Mesenchymal stem cell (in vitro differentiated cells and primary cell): Measurements from ENCODE around the gene NOTCH3.

Experiments used
- DNase-seq: peaks from one replicate; pipeline ENCODE4 v3.0.0-alpha.2; 2013
- H2AFZ ChIP-seq: one replicate; pipeline ENCODE4 v1.6.1; 2013; ENCODE audit warnings: low read depth, mild to moderate bottlenecking, control low read depth, inconsistent platforms, low read length, moderate library complexity
- H2AK5ac ChIP-seq: 2 replicates; pipeline ENCODE4 v1.6.1; 2013; ENCODE audit warnings: low read length, moderate library complexity, mild to moderate bottlenecking, inconsistent platforms; ENCODE audit not compliant: severe bottlenecking
- H2BK120ac ChIP-seq: one replicate; pipeline ENCODE4 v1.6.1; 2013; ENCODE audit warnings: low read depth, mild to moderate bottlenecking, inconsistent platforms, low read length, moderate library complexity
- H2BK12ac ChIP-seq, 2 experiments: one replicate each; pipeline ENCODE4 v1.6.1; 2013; ENCODE audit warnings: inconsistent platforms in 2 of 2, low read length in 2 of 2, mild to moderate bottlenecking in 2 of 2, moderate library complexity in 2 of 2, control low read depth in 1 of 2
- H2BK15ac ChIP-seq: one replicate; pipeline ENCODE4 v1.6.1; 2013; ENCODE audit warnings: mild to moderate bottlenecking, low read depth, inconsistent platforms; ENCODE audit not compliant: poor library complexity, severe bottlenecking
- H2BK5ac ChIP-seq: 2 replicates; pipeline ENCODE4 v1.6.1; 2013; ENCODE audit warnings: low read depth, mild to moderate bottlenecking, low read length, control low read depth, inconsistent platforms; ENCODE audit not compliant: poor library complexity, severe bottlenecking
- H3K14ac ChIP-seq, 2 experiments: one replicate each; pipeline ENCODE4 v1.6.1; 2013; ENCODE audit warnings: inconsistent platforms in 2 of 2, low read length in 2 of 2, control low read depth in 1 of 2, mild to moderate bottlenecking in 1 of 2, moderate library complexity in 1 of 2
- H3K18ac ChIP-seq, 2 experiments: one replicate each; pipeline ENCODE4 v1.6.1; 2013; ENCODE audit warnings: inconsistent platforms in 2 of 2, low read length in 2 of 2, control low read depth in 1 of 2, low read depth in 1 of 2, mild to moderate bottlenecking in 1 of 2
- H3K23ac ChIP-seq, 2 experiments: one replicate each; pipeline ENCODE4 v1.6.1; 2013; ENCODE audit warnings: inconsistent platforms in 2 of 2, low read length in 2 of 2, mild to moderate bottlenecking in 2 of 2, moderate library complexity in 2 of 2, control low read depth in 1 of 2
- H3K27ac ChIP-seq: 2 replicates; pipeline ENCODE4 v1.5.1; 2013; ENCODE audit warnings: mild to moderate bottlenecking, moderate library complexity, low read length, control low read depth, inconsistent platforms; ENCODE audit not compliant: poor library complexity, severe bottlenecking
- H3K27me3 ChIP-seq, 2 experiments: 2 replicates each; pipeline versions ENCODE4 v1.6.1 to v1.7.0; 2013; ENCODE audit warnings: low read length in 2 of 2, mild to moderate bottlenecking in 2 of 2, moderate library complexity in 2 of 2, control low read depth in 1 of 2, inconsistent platforms in 1 of 2; ENCODE audit not compliant: control insufficient read depth in 1 of 2, insufficient read depth in 1 of 2
- H3K36me3 ChIP-seq, 2 experiments: 2 replicates each; pipeline versions ENCODE4 v1.6.1 to v1.7.0; 2013; ENCODE audit warnings: low read length in 2 of 2, control low read depth in 1 of 2, inconsistent platforms in 1 of 2, low read depth in 1 of 2, mild to moderate bottlenecking in 1 of 2; ENCODE audit not compliant: insufficient read depth in 2 of 2, control insufficient read depth in 1 of 2
- H3K4ac ChIP-seq, 2 experiments: one replicate each; pipeline ENCODE4 v1.6.1; 2013; ENCODE audit warnings: inconsistent platforms in 2 of 2, low read length in 2 of 2, mild to moderate bottlenecking in 2 of 2, moderate library complexity in 2 of 2, control low read depth in 1 of 2, low read depth in 1 of 2
- H3K4me1 ChIP-seq: 2 replicates; pipeline ENCODE4 v1.6.1; 2013; ENCODE audit warnings: low read depth, low read length, control low read depth; ENCODE audit not compliant: control insufficient read depth, insufficient read depth
- H3K4me2 ChIP-seq: 2 replicates; pipeline ENCODE4 v1.6.1; 2013; ENCODE audit warnings: low read length, mild to moderate bottlenecking, inconsistent platforms; ENCODE audit not compliant: poor library complexity, severe bottlenecking
- H3K4me3 ChIP-seq, 2 experiments: 2 replicates each; pipeline versions ENCODE4 v1.5.1 to v1.7.0; 2013; ENCODE audit warnings: low read length in 2 of 2, mild to moderate bottlenecking in 2 of 2, control low read depth in 1 of 2, low read depth in 1 of 2; ENCODE audit not compliant: insufficient read depth in 1 of 2
- H3K79me1 ChIP-seq: replicated peaks from 2 replicates; pipeline ENCODE4 v1.6.1; 2013; ENCODE audit warnings: mild to moderate bottlenecking, control low read depth, low read length, inconsistent platforms; ENCODE audit not compliant: poor library complexity, severe bottlenecking
- H3K9ac ChIP-seq: 2 replicates; pipeline ENCODE4 v1.7.0; 2013; ENCODE audit warnings: mild to moderate bottlenecking, low read length, moderate library complexity
- H3K9me3 ChIP-seq: 2 replicates; pipeline ENCODE4 v1.7.0; 2013; ENCODE audit warnings: mild to moderate bottlenecking, low read length; ENCODE audit not compliant: control insufficient read depth
- H4K8ac ChIP-seq: one replicate; pipeline ENCODE4 v1.6.1; 2013; ENCODE audit warnings: inconsistent platforms, mild to moderate bottlenecking, low read length, moderate library complexity
- H4K91ac ChIP-seq: one replicate; pipeline ENCODE4 v1.6.1; 2013; ENCODE audit warnings: mild to moderate bottlenecking, low read length, inconsistent platforms
- WGBS: methylation state at CpG from one replicate; pipeline ENCODE4 v1.1.7; 2013; ENCODE audit warnings: mixed read lengths; 5-methylcytosine and 5-hydroxymethylcytosine counted together

NOTCH3 gene

GRCh38 chr19:15199661-15200552 is 888 bp downstream of the NOTCH3 start:
- H3K4me2 ChIP-seq: peak overlapping the region; percentile 83
- H3K4me3 ChIP-seq: peak overlapping the region; percentile 63 to 82
- H3K9ac ChIP-seq: peak overlapping the region; percentile 79
- H3K9me3 ChIP-seq: no peaks in the 10 kb centered on the region
- H3K36me3 ChIP-seq: peaks cover 0 to 8% of the 10 kb centered on the region in 2 experiments
- no peak overlapping the region for H3K27ac ChIP-seq
- no peak overlapping the region for H2AK5ac ChIP-seq
- 5% methylated on average over 35 of the region's 82 CpGs for WGBS
- peak overlapping the region in 1 of 2 experiments; percentile 37 for H3K14ac ChIP-seq
- peak overlapping the region; percentile 60 to 91 for H3K4ac ChIP-seq
- peaks cover 31% of the 10 kb centered on the region for H3K4me1 ChIP-seq
- peak overlapping the region; percentile 71 for H2BK120ac ChIP-seq
- H3K23ac ChIP-seq: peak overlapping the region in 1 of 2 experiments; percentile 20
- peak overlapping the region; percentile 52 for H4K8ac ChIP-seq
- H2BK5ac ChIP-seq: no peak overlapping the region
- peak overlapping the region; percentile 40 to 75 for H3K18ac ChIP-seq
- H2BK12ac ChIP-seq: peak overlapping the region in 1 of 2 experiments; percentile 45
- DNase-seq: peak; percentile 53
- H3K79me1 ChIP-seq: no peaks in the 10 kb centered on the region
- H3K27me3 ChIP-seq: peaks cover 3 to 28% of the 10 kb centered on the region in 2 experiments
- no peak overlapping the region for H2AFZ ChIP-seq
- H4K91ac ChIP-seq: peak overlapping the region; percentile 81
- H2BK15ac ChIP-seq: peak overlapping the region; percentile 92

GRCh38 chr19:15198951-15199660 is 1.7 kb downstream of the NOTCH3 start:
- Histone ChIP-seq H3K36me3 (peaks cover 0 to 8% of the 10 kb centered on the region in 2 experiments), H3K9ac (no peak overlapping the region), H2BK5ac (no peak overlapping the region), H3K18ac (peak overlapping the region; percentile 29 to 40), H2BK12ac (peak overlapping the region in 1 of 2 experiments; percentile 45), H3K79me1 (no peaks in the 10 kb centered on the region), H4K91ac (peak overlapping the region; percentile 81), H3K23ac (peak overlapping the region in 1 of 2 experiments; percentile 20), H2AK5ac (no peak overlapping the region), H3K4me3 (peak overlapping the region; percentile 31 to 63), H2BK120ac (no peak overlapping the region), H2BK15ac (no peak overlapping the region), H3K27me3 (peaks cover 3 to 35% of the 10 kb centered on the region in 2 experiments), H4K8ac (peak overlapping the region; percentile 52), H3K27ac (no peak overlapping the region), H3K14ac (peak overlapping the region in 1 of 2 experiments; percentile 37), H3K4ac (peak overlapping the region in 1 of 2 experiments; percentile 3), H3K9me3 (no peaks in the 10 kb centered on the region), H2AFZ (no peak overlapping the region), H3K4me1 (peaks cover 32% of the 10 kb centered on the region), H3K4me2 (peak overlapping the region; percentile 60)
- 90% methylated on average over 14 of the region's 15 CpGs for WGBS
- DNase-seq: no peak

- WGBS: 92% methylated on average over 8 of the region's 8 CpGs
- Histone ChIP-seq H2BK120ac (no peak overlapping the region), H3K36me3 (peaks cover 0 to 8% of the 10 kb centered on the region in 2 experiments), H2AK5ac (no peak overlapping the region), H3K27ac (no peak overlapping the region), H3K79me1 (no peaks in the 10 kb centered on the region), H3K4ac (no peak overlapping the region), H3K23ac (no peak overlapping the region), H3K27me3 (peaks cover 3 to 35% of the 10 kb centered on the region in 2 experiments), H4K91ac (peak overlapping the region; percentile 45), H3K4me1 (peaks cover 32% of the 10 kb centered on the region), H3K9ac (no peak overlapping the region), H3K18ac (no peak overlapping the region), H2BK15ac (no peak overlapping the region), H2BK5ac (no peak overlapping the region), H3K9me3 (no peaks in the 10 kb centered on the region), H3K14ac (no peak overlapping the region), H2BK12ac (no peak overlapping the region), H4K8ac (peak overlapping the region; percentile 67), H3K4me2 (no peak overlapping the region), H2AFZ (no peak overlapping the region), H3K4me3 (peak overlapping the region in 1 of 2 experiments; percentile 20)
- no peak for DNase-seq
These were observed 2.9 kb downstream of the NOTCH3 start for GRCh38 chr19:15197942-15198341.
